GM12891 (cell line): ENCODE results near the gene TNPO2.

Experiments used
- DNase-seq: peaks from one replicate; pipeline ENCODE4 v3.0.0; 2011; ENCODE audit warnings: low spot score; ENCODE audit not compliant: insufficient read length
- FAIRE-seq: peaks from 2 replicates; lab custom pipeline; 2011; peaks lifted over from hg19 to GRCh38; lab: Jason Lieb, UNC
- PAX5 ChIP-seq: IDR thresholded peaks from 2 replicates; pipeline ENCODE4 v1.6.1; 2011; ENCODE audit warnings: low read length, moderate library complexity, mild to moderate bottlenecking; ENCODE audit not compliant: insufficient read depth, severe bottlenecking
- POLR2A ChIP-seq: IDR thresholded peaks from 2 replicates; pipeline ENCODE4 v1.6.1; 2011; ENCODE audit warnings: low read depth, low read length, control low read depth
- POLR2AphosphoS5 ChIP-seq: IDR thresholded peaks from 2 replicates; pipeline ENCODE4 v1.6.1; 2011; ENCODE audit warnings: low read depth, low read length, control low read depth
- POU2F2 ChIP-seq: IDR thresholded peaks from 2 replicates; pipeline ENCODE4 v1.6.1; 2011; ENCODE audit warnings: low read depth, mild to moderate bottlenecking, control low read depth, low read length, moderate library complexity
- SPI1 ChIP-seq: IDR thresholded peaks from 2 replicates; pipeline ENCODE4 v1.6.1; 2011; ENCODE audit warnings: low read depth, low read length, control low read depth
- TAF1 ChIP-seq: IDR thresholded peaks from 2 replicates; pipeline ENCODE4 v1.6.1; 2011; ENCODE audit warnings: low read depth, low read length, control low read depth

TNPO2 gene

GRCh38 chr19:12676928-12677327 lies 46.8 kb downstream of the TNPO2 start:
- no peak for FAIRE-seq
- DNase-seq, result no peak
- TF ChIP-seq PAX5 (no peak), SPI1 (no peak), TAF1 (no peak), POLR2A (no peak), POLR2AphosphoS5 (no peak), POU2F2 (no peak)

- DNase-seq (peak; percentile 79), FAIRE-seq (peak; percentile 88)
- 0 out of 2 replicates have a peak, but pooled peaks have one; percentile 15 for TF ChIP-seq SPI1
- no peak for TF ChIP-seq TAF1
- TF ChIP-seq POLR2AphosphoS5, result peak; percentile 57; the same call in 1 of the 2 replicates
- peak; percentile 35; the same call in 1 of the 2 replicates for TF ChIP-seq POU2F2
- no peak for TF ChIP-seq POLR2A
These were observed 47.3 kb downstream of the TNPO2 start for GRCh38 chr19:12676384-12676792.

- FAIRE-seq, result no peak
- TF ChIP-seq SPI1, result no peak
- TF ChIP-seq POU2F2, result no peak
- TF ChIP-seq POLR2A, result 0 out of 2 replicates have a peak, but pooled peaks have one; percentile 24
- no peak for TF ChIP-seq TAF1
- no peak for DNase-seq
These were observed 47.8 kb downstream of the TNPO2 start for GRCh38 chr19:12675940-12676339.

GRCh38 chr19:12675399-12675798 lies 48.3 kb downstream of the TNPO2 start:
- DNase-seq (no peak), FAIRE-seq (no peak)
- TF ChIP-seq POU2F2 (no peak), TAF1 (no peak), PAX5 (no peak), SPI1 (no peak), POLR2AphosphoS5 (no peak; the same call in 1 of the 2 replicates), POLR2A (no peak)

GRCh38 chr19:12672744-12673143 lies 51.0 kb downstream of the TNPO2 start:
- DNase-seq (no peak), FAIRE-seq (no peak)
- TF ChIP-seq POLR2A (peak; percentile 23; the same call in 1 of the 2 replicates), TAF1 (no peak), POU2F2 (no peak), POLR2AphosphoS5 (0 out of 2 replicates have a peak, but pooled peaks have one; percentile 18)

- DNase-seq (no peak), FAIRE-seq (no peak)
- TF ChIP-seq POU2F2 (peak; percentile 9; the same call in 1 of the 2 replicates), POLR2AphosphoS5 (no peak; the same call in 1 of the 2 replicates)
These were observed 53.4 kb downstream of the TNPO2 start for GRCh38 chr19:12670159-12670928.

GRCh38 chr19:12669270-12670158 lies 54.2 kb downstream of the TNPO2 start:
- no peak for DNase-seq
- TF ChIP-seq PAX5, result no peak
- TF ChIP-seq POU2F2, result peak; percentile 70
- peak; percentile 17; the same call in 1 of the 2 replicates for TF ChIP-seq SPI1
- peak; percentile 64; the same call in 1 of the 2 replicates for TF ChIP-seq TAF1
- TF ChIP-seq POLR2A, result peak; percentile 83
- TF ChIP-seq POLR2AphosphoS5, result peak; percentile 75; the same call in 1 of the 2 replicates
- peak; percentile 96 for FAIRE-seq

GRCh38 chr19:12668932-12669269 lies 54.8 kb downstream of the TNPO2 start:
- peak; percentile 50 for FAIRE-seq
- no peak for TF ChIP-seq POU2F2
- no peak for TF ChIP-seq POLR2AphosphoS5
- no peak for TF ChIP-seq TAF1
- TF ChIP-seq POLR2A, result no peak
- TF ChIP-seq SPI1, result no peak
- TF ChIP-seq PAX5, result no peak
- no peak for DNase-seq

- FAIRE-seq, result no peak
- DNase-seq, result no peak
- no peak for TF ChIP-seq POU2F2
These were observed 55.4 kb downstream of the TNPO2 start for GRCh38 chr19:12668346-12668745.

GRCh38 chr19:12667731-12668302 lies 55.9 kb downstream of the TNPO2 start:
- TF ChIP-seq SPI1 (no peak), TAF1 (no peak), POLR2AphosphoS5 (no peak), POLR2A (no peak), PAX5 (no peak), POU2F2 (no peak)
- DNase-seq (no peak), FAIRE-seq (no peak)
